GM12864 (cell line): Measurements from ENCODE around the gene TSPAN1.

Source experiments
- DNase-seq: peaks from one replicate; pipeline ENCODE4 v3.0.0-alpha.2; 2011; ENCODE audit warnings: low read depth
- H3K4me3 ChIP-seq: 2 replicates; pipeline ENCODE4 v1.5.1; 2011; ENCODE audit warnings: mild to moderate bottlenecking, low read depth, low read length, control low read depth
- CTCF ChIP-seq: IDR thresholded peaks from 2 replicates; pipeline ENCODE4 v1.5.1; 2011; ENCODE audit warnings: low read depth, mild to moderate bottlenecking, moderate library complexity, low read length, control low read depth, inconsistent platforms; ENCODE audit errors: missing control alignments

TSPAN1 gene

GRCh38 chr1:46206399-46206798 is 31.5 kb downstream of the TSPAN1 start:
- no peak for DNase-seq
- no peak overlapping the region for H3K4me3 ChIP-seq
- no peak for TF ChIP-seq CTCF

GRCh38 chr1:46210561-46210960 is 35.7 kb downstream of the TSPAN1 start:
- DNase-seq, result no peak
- TF ChIP-seq CTCF, result no peak
- no peak overlapping the region for H3K4me3 ChIP-seq

GRCh38 chr1:46211051-46211450 is 36.2 kb downstream of the TSPAN1 start:
- no peak for DNase-seq
- no peak for TF ChIP-seq CTCF
- no peak overlapping the region for H3K4me3 ChIP-seq

GRCh38 chr1:46215504-46215903 is 40.6 kb downstream of the TSPAN1 start:
- no peak for TF ChIP-seq CTCF
- no peak overlapping the region for H3K4me3 ChIP-seq
- no peak for DNase-seq

- DNase-seq, result no peak
- H3K4me3 ChIP-seq, result no peak overlapping the region
- no peak for TF ChIP-seq CTCF
Measured at GRCh38 chr1:46218443-46218842, 43.6 kb downstream of the TSPAN1 start.

- TF ChIP-seq CTCF, result no peak
- no peak overlapping the region for H3K4me3 ChIP-seq
Measured at GRCh38 chr1:46219551-46220520, 44.9 kb downstream of the TSPAN1 start.

GRCh38 chr1:46220808-46221207 is 45.9 kb downstream of the TSPAN1 start:
- no peak overlapping the region for H3K4me3 ChIP-seq
- no peak for DNase-seq
- TF ChIP-seq CTCF, result no peak

More at GRCh38 chr1:46219551-46220520, 44.9 kb downstream of the TSPAN1 start:
- DNase-seq, result no peak
